K562 (cell line): ENCODE results near the gene SPTBN4. TPM values are rescaled to one million over a fixed set of nuclear protein-coding genes. Genes with fewer than 3 reads are reported as not detected.

Experiments
- CREBBP ChIP-seq: IDR thresholded peaks from one replicate; pipeline ENCODE4 v1.6.1; 2012; ENCODE audit warnings: low read depth, mild to moderate bottlenecking, control low read depth, inconsistent platforms, low read length
- DIDO1 ChIP-seq: fragments of 450-650 bp; IDR thresholded peaks from 2 replicates; pipeline ENCODE4 v1.6.1; 2016; ENCODE audit warnings: low read depth, missing biosample characterization, missing genetic modification characterization
- E2F6 ChIP-seq, 2 experiments: IDR thresholded peaks; 2 replicates each; pipeline ENCODE4 v1.6.1; 2011; ENCODE audit warnings: borderline replicate concordance in 1 of 2, control low read depth in 1 of 2, low read depth in 1 of 2, low read length in 1 of 2, mild to moderate bottlenecking in 1 of 2, mixed read lengths in 1 of 2, moderate library complexity in 1 of 2; ENCODE audit not compliant: insufficient read depth in 1 of 2, insufficient read length in 1 of 2, poor library complexity in 1 of 2, severe bottlenecking in 1 of 2; ENCODE audit errors: extremely low read depth in 1 of 2
- ID3 ChIP-seq, 2 experiments: fragments of 250-450 bp in 1 of 2; fragments of 450-650 bp in 1 of 2; sonication (Bioruptor Pico) in 1 of 2; IDR thresholded peaks; 2 replicates each; pipeline versions ENCODE4 v1.6.1 to v1.8.0; 2016 to 2021; ENCODE audit warnings: mild to moderate bottlenecking in 2 of 2, moderate library complexity in 2 of 2, missing compliant biosample characterization in 1 of 2, missing genetic modification characterization in 1 of 2
- KDM1A ChIP-seq, 2 experiments: fragments of 450-650 bp; IDR thresholded peaks; 2 replicates each; pipeline ENCODE4 v1.6.1; 2016; ENCODE audit warnings: mild to moderate bottlenecking in 2 of 2
- NR2C2 ChIP-seq, 2 experiments: fragments of 200-800 bp in 1 of 2; sonication (Bioruptor generic) in 1 of 2; sonication (generic) in 1 of 2; formaldehyde crosslinking in 1 of 2; IDR thresholded peaks; 2 replicates each; pipeline versions ENCODE4 v1.6.1 to v1.8.0; 2016 to 2022; ENCODE audit warnings: mild to moderate bottlenecking in 1 of 2, missing compliant biosample characterization in 1 of 2, missing genetic modification characterization in 1 of 2, missing genetic modification reagents in 1 of 2
- POLR2G ChIP-seq: fragments of 200-400 bp; formaldehyde crosslinking; IDR thresholded peaks from 2 replicates; pipeline ENCODE4 v1.6.1; 2017; ENCODE audit warnings: low read depth, mild to moderate bottlenecking, antibody characterized with exemption, low read length, moderate library complexity
- RBM17 ChIP-seq: fragments of 200-400 bp; formaldehyde crosslinking; IDR thresholded peaks from 2 replicates; pipeline ENCODE4 v1.6.1; 2017; ENCODE audit warnings: low read depth, mild to moderate bottlenecking, low read length, borderline replicate concordance
- RERE ChIP-seq: sonication (generic); formaldehyde crosslinking; IDR thresholded peaks from 2 replicates; pipeline ENCODE4 v1.8.0; 2023; ENCODE audit warnings: missing genetic modification reagents, mild to moderate bottlenecking, borderline replicate concordance
- SFPQ ChIP-seq: fragments of 200-400 bp; formaldehyde crosslinking; IDR thresholded peaks from 2 replicates; pipeline ENCODE4 v1.6.1; 2017; ENCODE audit warnings: mild to moderate bottlenecking, low read depth, low read length, moderate library complexity
- SREBF1 ChIP-seq: fragments of 150-350 bp; IDR thresholded peaks from 2 replicates; pipeline ENCODE4 v1.6.1; 2014; ENCODE audit warnings: antibody characterized with exemption, low read depth, low read length, borderline replicate concordance
- TEAD4 ChIP-seq, 2 experiments: sonication (generic) in 1 of 2; formaldehyde crosslinking in 1 of 2; IDR thresholded peaks; 2 replicates each; pipeline versions ENCODE4 v1.6.1 to v1.8.0; 2012 to 2022; ENCODE audit warnings: borderline replicate concordance in 1 of 2, inconsistent platforms in 1 of 2, low read length in 1 of 2, mild to moderate bottlenecking in 1 of 2, missing genetic modification reagents in 1 of 2
- YBX1 ChIP-seq: fragments of 450-650 bp; IDR thresholded peaks from 2 replicates; pipeline ENCODE4 v1.7.1; 2016; ENCODE audit warnings: mild to moderate bottlenecking
- ZNF282 ChIP-seq: sonication (generic); formaldehyde crosslinking; IDR thresholded peaks from 2 replicates; pipeline ENCODE4 v1.8.1; 2023; ENCODE audit warnings: missing genetic modification reagents
- polyA plus RNA-seq, 8 experiments: library from polyadenylated mRNA; depleted of rRNA in 4 of 8; stranded (reverse) in 5 of 8; unstranded in 3 of 8; fragments of >200 nt; fragmentation: Nextera tagmentation in 2 of 8; fragmentation: Illumina TruSeq in 1 of 8; extraction: Ambion mirVana in 2 of 8; extraction: Trizol in 1 of 8; gene quantifications; 2 replicates each; pipeline versions ENCODE4 v1.2.1 to v1.2.3, GENCODE V29; 2011 to 2014; ENCODE audit warnings: inconsistent platforms in 1 of 8, missing spikeins in 1 of 8
- total RNA-seq, 7 experiments: library from RNA; depleted of rRNA in 6 of 7; stranded (reverse); fragments of >200 nt in 6 of 7; fragmentation: Illumina TruSeq in 2 of 7; extraction: Trizol in 2 of 7; gene quantifications; 2 replicates each; pipeline versions ENCODE4 v1.2.1 to v1.2.3, GENCODE V29; 2011 to 2021; ENCODE audit warnings: low replicate concordance in 1 of 7

The SPTBN4 gene
- total and polyA plus RNA-seq, 9 of the 15 experiments (the other 6 are each of a cell fraction or from before 2014, with no cell fraction given): 0.01 to 1.5 (median 0.86) TPM

GRCh38 chr19:40611900-40612698 is 145.3 kb downstream of the SPTBN4 start (continued):
- peak; percentile 90 for TF ChIP-seq NR2C2 (CRISPR knock-in tag; IDR thresholded peaks at IDR 0.05)
- peak; percentile 78; the same call in 1 of the 2 replicates for TF ChIP-seq NR2C2 (tag; IDR thresholded peaks at IDR 0.05)
- TF ChIP-seq KDM1A (IDR thresholded peaks at IDR 0.05): no peak; a peak in 1 of 4 replicates
- peak; percentile 55; the same call in 1 of the 2 replicates for TF ChIP-seq ZNF282 (CRISPR knock-in tag)
- no peak for TF ChIP-seq RERE (CRISPR knock-in tag)
- TF ChIP-seq SREBF1: no peak
- TF ChIP-seq SFPQ: no peak
- no peak for TF ChIP-seq ID3 (CRISPR knock-in tag; IDR thresholded peaks at IDR 0.05)
- TF ChIP-seq ID3 (tag; IDR thresholded peaks at IDR 0.05): no peak
- no peak for TF ChIP-seq E2F6 (IDR thresholded peaks at IDR 0.05; ENCODE audit: borderline replicate concordance in 1 of 2, extremely low read depth in 1 of 2, insufficient read depth in 1 of 2, insufficient read length in 1 of 2, low read depth in 1 of 2, low read length in 1 of 2, poor library complexity in 1 of 2, severe bottlenecking in 1 of 2)
- TF ChIP-seq TEAD4 (IDR thresholded peaks at IDR 0.05; ENCODE audit: low read length): no peak
- no peak for TF ChIP-seq TEAD4 (CRISPR knock-in tag; IDR thresholded peaks at IDR 0.05; ENCODE audit: borderline replicate concordance)
- TF ChIP-seq CREBBP: no peak
- no peak for TF ChIP-seq DIDO1 (tag)
- peak; percentile 55; the same call in 1 of the 2 replicates for TF ChIP-seq POLR2G
- no peak for TF ChIP-seq YBX1
- TF ChIP-seq RBM17: no peak
